Progenitor cell of endocrine pancreas (in vitro differentiated cells): ENCODE data around the gene ELAVL1. TPM values are rescaled to one million over a fixed set of nuclear protein-coding genes. Genes with fewer than 3 reads are reported as not detected.

Source experiments
- DNase-seq: peaks from one replicate; pipeline ENCODE4 v3.0.0; 2021; ENCODE audit warnings: low spot score; ENCODE audit not compliant: unreplicated experiment
- H3K27ac Mint-ChIP-seq: 2 replicates; pipeline ENCODE4 v1.8.0; 2021; ENCODE audit warnings: mild to moderate bottlenecking, moderate library complexity, mixed read lengths
- H3K27me3 Mint-ChIP-seq: 2 replicates; pipeline ENCODE4 v1.8.0; 2021; ENCODE audit warnings: mixed read lengths
- H3K36me3 Mint-ChIP-seq: 2 replicates; pipeline ENCODE4 v1.8.0; 2022; ENCODE audit warnings: mixed read lengths; ENCODE audit not compliant: insufficient read depth
- H3K4me1 Mint-ChIP-seq: 2 replicates; pipeline ENCODE4 v1.8.0; 2021; ENCODE audit warnings: low read depth, mixed read lengths
- H3K4me3 Mint-ChIP-seq: 2 replicates; pipeline ENCODE4 v1.8.0; 2021; ENCODE audit warnings: low read depth, mild to moderate bottlenecking, moderate library complexity, mixed read lengths
- H3K9me3 Mint-ChIP-seq: 2 replicates; pipeline ENCODE4 v1.8.0; 2021; ENCODE audit warnings: low read depth, mixed read lengths
- total RNA-seq: library from RNA; stranded (reverse); gene quantifications from 2 replicates; pipeline ENCODE4 v1.2.1, GENCODE V29; 2021
- TF ChIP-seq, protein P1 (sequence below): fragments of 200-600 bp; sonication (generic); IDR thresholded peaks from one replicate; pipeline ENCODE4 v1.5.0; 2021; ENCODE audit warnings: antibody characterized with exemption, mild to moderate bottlenecking; ENCODE audit not compliant: unreplicated experiment

ELAVL1 gene
- total RNA-seq, 1 donor from 2014 or later = 130 TPM

DNA sequence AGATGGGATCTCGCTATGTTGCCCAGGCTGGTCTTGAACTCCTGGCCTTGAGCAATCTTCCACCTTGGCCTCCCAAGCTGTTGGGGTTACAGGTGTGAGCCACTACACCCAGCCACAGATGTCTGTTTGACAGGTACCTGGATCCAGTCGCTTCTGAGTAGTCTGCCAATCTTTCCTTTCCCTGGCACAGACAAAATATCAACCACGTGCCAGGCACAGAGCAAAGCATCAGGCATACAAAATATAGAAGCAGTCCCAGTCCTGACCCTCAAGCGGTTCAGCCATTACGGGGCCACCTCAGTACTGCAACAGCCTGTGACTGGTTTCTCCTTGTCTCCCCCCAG is 3.8 kb downstream of the ELAVL1 start:
- Mint-ChIP-seq H3K4me3 (no peak overlapping the region), H3K4me1 (peaks cover 30% of the 10 kb centered on the region), H3K27me3 (no peaks in the 10 kb centered on the region), H3K27ac (peak overlapping the region; percentile 78), H3K36me3 (peaks cover 7% of the 10 kb centered on the region), H3K9me3 (no peaks in the 10 kb centered on the region)
- TF ChIP-seq, protein P1, sequence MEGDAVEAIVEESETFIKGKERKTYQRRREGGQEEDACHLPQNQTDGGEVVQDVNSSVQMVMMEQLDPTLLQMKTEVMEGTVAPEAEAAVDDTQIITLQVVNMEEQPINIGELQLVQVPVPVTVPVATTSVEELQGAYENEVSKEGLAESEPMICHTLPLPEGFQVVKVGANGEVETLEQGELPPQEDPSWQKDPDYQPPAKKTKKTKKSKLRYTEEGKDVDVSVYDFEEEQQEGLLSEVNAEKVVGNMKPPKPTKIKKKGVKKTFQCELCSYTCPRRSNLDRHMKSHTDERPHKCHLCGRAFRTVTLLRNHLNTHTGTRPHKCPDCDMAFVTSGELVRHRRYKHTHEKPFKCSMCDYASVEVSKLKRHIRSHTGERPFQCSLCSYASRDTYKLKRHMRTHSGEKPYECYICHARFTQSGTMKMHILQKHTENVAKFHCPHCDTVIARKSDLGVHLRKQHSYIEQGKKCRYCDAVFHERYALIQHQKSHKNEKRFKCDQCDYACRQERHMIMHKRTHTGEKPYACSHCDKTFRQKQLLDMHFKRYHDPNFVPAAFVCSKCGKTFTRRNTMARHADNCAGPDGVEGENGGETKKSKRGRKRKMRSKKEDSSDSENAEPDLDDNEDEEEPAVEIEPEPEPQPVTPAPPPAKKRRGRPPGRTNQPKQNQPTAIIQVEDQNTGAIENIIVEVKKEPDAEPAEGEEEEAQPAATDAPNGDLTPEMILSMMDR = no peak
- DNase-seq = no peak

DNA sequence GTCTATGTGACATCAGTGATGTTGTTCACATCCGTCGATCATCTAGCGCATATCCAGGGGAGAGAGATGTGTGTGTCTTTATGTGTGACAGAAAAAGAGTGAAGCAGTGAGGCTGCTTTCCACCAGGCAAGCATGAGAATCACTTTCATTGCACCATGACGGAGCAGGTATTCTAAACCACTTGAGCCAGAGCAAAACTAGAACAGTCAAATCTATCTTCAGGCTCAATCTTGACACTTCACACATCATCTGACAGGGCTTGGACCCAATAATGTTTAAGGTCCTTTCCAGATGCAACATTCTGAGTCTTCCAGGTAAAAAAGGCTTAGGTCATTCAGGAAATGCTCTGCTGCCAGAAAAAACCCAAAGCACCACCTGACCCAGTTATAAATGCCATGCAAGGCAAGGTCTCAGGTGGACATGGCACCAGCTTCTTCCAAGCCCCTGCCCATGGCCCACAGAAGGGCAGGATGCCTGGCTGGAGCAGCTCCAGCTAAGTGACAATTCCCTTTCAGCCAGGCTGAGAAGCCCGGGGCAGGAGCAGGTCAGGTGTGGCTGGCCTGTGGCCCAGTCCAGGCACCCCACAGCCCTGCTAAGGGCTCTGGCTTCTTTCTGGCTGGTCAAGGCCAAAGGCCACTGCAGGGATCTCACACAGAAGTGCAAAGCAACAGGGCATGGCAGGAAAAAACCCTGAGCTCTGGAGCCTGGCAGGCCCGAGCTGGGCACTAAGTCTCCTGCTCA is 5.0 kb downstream of the ELAVL1 start:
- H3K9me3 Mint-ChIP-seq = no peaks in the 10 kb centered on the region
- H3K27ac Mint-ChIP-seq = peak overlapping the region; percentile 54
- H3K27me3 Mint-ChIP-seq = no peaks in the 10 kb centered on the region
- peaks cover 7% of the 10 kb centered on the region for H3K36me3 Mint-ChIP-seq
- TF ChIP-seq, protein P1 = no peak
- no peak for DNase-seq
- no peak overlapping the region for H3K4me3 Mint-ChIP-seq
- H3K4me1 Mint-ChIP-seq = peaks cover 30% of the 10 kb centered on the region

DNA sequence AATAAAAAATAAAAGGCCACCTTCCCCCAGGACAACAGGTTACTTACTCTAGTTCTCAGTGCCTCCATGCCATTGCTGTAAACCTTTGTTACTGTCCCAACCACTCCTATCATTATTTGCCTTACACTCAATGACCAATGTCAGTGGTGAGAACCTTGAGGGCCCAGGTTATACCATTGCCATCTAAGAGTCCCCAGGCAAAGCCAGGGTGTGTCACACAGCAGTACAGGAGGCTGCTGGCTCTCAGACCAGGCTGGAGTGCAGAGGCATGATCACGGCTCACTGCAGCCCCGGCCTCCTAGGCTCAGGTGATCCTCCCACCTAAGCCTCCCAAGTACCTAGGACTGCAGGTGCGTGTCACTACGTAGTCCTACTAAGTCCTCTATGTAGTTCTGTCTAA is 6.1 kb downstream of the ELAVL1 start:
- no peak overlapping the region for H3K27ac Mint-ChIP-seq
- H3K4me1 Mint-ChIP-seq = peaks cover 29% of the 10 kb centered on the region
- DNase-seq = no peak
- TF ChIP-seq, protein P1 = no peak
- H3K27me3 Mint-ChIP-seq = no peaks in the 10 kb centered on the region
- peaks cover 7% of the 10 kb centered on the region for H3K36me3 Mint-ChIP-seq
- no peak overlapping the region for H3K4me3 Mint-ChIP-seq
- H3K9me3 Mint-ChIP-seq = no peaks in the 10 kb centered on the region

DNA sequence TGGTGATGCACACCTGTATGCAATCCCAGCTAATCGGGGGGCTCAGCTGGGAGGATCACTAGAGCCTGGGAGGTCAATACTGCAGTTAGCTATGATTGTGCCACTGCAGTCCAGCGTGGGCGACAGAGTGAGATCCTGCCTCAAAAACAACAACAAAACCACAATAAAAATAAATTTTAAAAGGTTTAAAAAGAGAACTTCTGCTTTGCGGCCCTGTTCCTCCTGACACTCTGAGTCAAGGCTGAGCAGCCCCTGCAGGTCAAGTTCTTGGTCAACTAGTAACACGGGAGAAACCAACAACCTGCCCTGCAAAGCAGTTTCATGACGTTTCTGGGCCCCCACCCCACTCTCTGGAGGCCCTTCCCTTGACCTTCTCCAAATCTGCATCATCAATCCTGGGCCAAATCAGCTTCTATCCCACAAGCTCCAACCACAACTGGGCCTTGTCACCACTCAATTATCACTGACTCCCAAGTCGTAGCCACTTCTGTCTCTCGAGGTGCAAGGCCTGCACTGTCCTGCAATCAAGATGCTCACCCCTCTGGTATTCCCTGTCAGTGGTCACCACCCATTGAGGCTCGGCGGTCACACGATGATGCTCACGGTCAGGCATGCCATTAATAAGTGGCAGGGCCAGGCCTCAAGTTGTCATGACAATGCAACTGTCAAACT is 7.5 kb downstream of the ELAVL1 start:
- Mint-ChIP-seq H3K4me3 (no peak overlapping the region), H3K4me1 (peaks cover 29% of the 10 kb centered on the region), H3K27me3 (no peaks in the 10 kb centered on the region), H3K9me3 (no peaks in the 10 kb centered on the region), H3K36me3 (peaks cover 7% of the 10 kb centered on the region), H3K27ac (no peak overlapping the region)
- TF ChIP-seq, protein P1 = no peak
- DNase-seq = no peak

DNA sequence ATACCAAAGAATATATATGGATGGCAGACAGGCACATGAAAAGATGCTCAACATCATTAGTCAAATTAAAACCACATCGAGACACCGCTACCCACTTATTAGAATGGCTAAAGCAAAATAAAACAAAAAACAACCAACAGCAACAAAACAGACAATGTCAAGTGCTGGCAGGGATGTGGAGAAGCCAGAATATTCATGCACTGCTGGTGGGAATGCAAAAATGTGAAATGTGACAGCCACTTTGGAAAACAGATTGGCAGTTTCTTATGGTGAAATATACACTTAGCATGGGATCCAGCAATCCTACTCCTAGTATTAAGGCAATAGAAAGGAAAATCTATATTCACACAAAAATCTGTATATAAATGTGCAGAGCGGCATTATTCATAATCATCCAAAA is 8.6 kb downstream of the ELAVL1 start:
- Mint-ChIP-seq H3K9me3 (no peaks in the 10 kb centered on the region), H3K27ac (no peak overlapping the region), H3K4me3 (no peak overlapping the region), H3K4me1 (peaks cover 22% of the 10 kb centered on the region), H3K27me3 (no peaks in the 10 kb centered on the region), H3K36me3 (peaks cover 2% of the 10 kb centered on the region)
- TF ChIP-seq, protein P1 = no peak
- no peak for DNase-seq
